A673 (cell line): ENCODE results near the gene MED22. TPM values are rescaled to one million over a fixed set of nuclear protein-coding genes. Genes with fewer than 3 reads are reported as not detected.

ENCODE experiments used
- BruUV-seq: library from RNA; stranded (reverse); fragments of 400-500 nt; replicated peaks from 2 replicates; lab custom pipeline; 2021; lab: Mats Ljungman, UMichigan
- CTCF ChIA-PET: fragments of 300-600 bp; sonication (Branson Sonifier 250); formaldehyde crosslinking; loops from one replicate; lab custom pipeline; 2022; ENCODE audit warnings: antibody characterized with exemption; lab: Charles Lee
- POLR2A ChIA-PET: fragments of 300-600 bp; sonication (Branson Sonifier 250); formaldehyde crosslinking; loops from one replicate; lab custom pipeline; 2022; ENCODE audit warnings: antibody characterized with exemption; ENCODE audit not compliant: low non-redundant PET; lab: Charles Lee
- DNase-seq: peaks from one replicate; pipeline ENCODE4 v3.0.0-alpha.2; 2015; ENCODE audit warnings: low spot score
- H3K27ac ChIP-seq: fragments of 200-600 bp; sonication (generic); 2 replicates; pipeline ENCODE4 v1.5.1; 2016; ENCODE audit warnings: mixed run types, low read depth, mild to moderate bottlenecking, mixed read lengths, antibody characterized with exemption, low read length; ENCODE audit not compliant: poor library complexity, severe bottlenecking
- H3K27me3 ChIP-seq: fragments of 200-600 bp; sonication (generic); replicated peaks from 2 replicates; pipeline ENCODE4 v1.6.1; 2017; ENCODE audit warnings: mixed run types, low read depth, mild to moderate bottlenecking, mixed read lengths, antibody characterized with exemption, low read length; ENCODE audit not compliant: insufficient read depth, poor library complexity
- H3K36me3 ChIP-seq: fragments of 200-600 bp; sonication (generic); 2 replicates; pipeline ENCODE4 v1.6.1; 2016; ENCODE audit warnings: mixed run types, mild to moderate bottlenecking, mixed read lengths, antibody characterized with exemption, low read length; ENCODE audit not compliant: insufficient read depth, poor library complexity, severe bottlenecking
- H3K4me1 ChIP-seq: fragments of 200-600 bp; sonication (generic); 2 replicates; pipeline ENCODE4 v1.6.1; 2017; ENCODE audit warnings: mixed run types, mild to moderate bottlenecking, mixed read lengths, antibody characterized with exemption, low read length; ENCODE audit not compliant: insufficient read depth, poor library complexity, severe bottlenecking
- H3K4me3 ChIP-seq: fragments of 200-600 bp; sonication (generic); 2 replicates; pipeline ENCODE4 v1.5.1; 2016; ENCODE audit warnings: low read depth, mixed run types, mild to moderate bottlenecking, mixed read lengths, low read length; ENCODE audit not compliant: poor library complexity, severe bottlenecking
- H3K9me3 ChIP-seq: fragments of 200-600 bp; sonication (generic); 2 replicates; pipeline ENCODE4 v1.6.1; 2016; ENCODE audit warnings: mixed run types, low read depth, mild to moderate bottlenecking, mixed read lengths, antibody characterized with exemption, low read length; ENCODE audit not compliant: poor library complexity, severe bottlenecking
- CTCF ChIP-seq: fragments of 300-800, 200-600 bp; sonication (generic); conservative IDR thresholded peaks from 2 replicates; pipeline ENCODE4 v1.5.1; 2017; ENCODE audit warnings: low read depth, mild to moderate bottlenecking, antibody characterized with exemption, low read length, moderate library complexity, mixed read lengths
- EZH2 ChIP-seq: fragments of 200-600 bp; sonication (generic); IDR thresholded peaks from 2 replicates; pipeline ENCODE4 v1.6.1; 2017; ENCODE audit warnings: borderline replicate concordance, low read depth, mild to moderate bottlenecking, mixed read lengths, antibody characterized with exemption, low read length; ENCODE audit not compliant: poor library complexity, severe bottlenecking
- intact Hi-C: fragments of 100-400 bp; cut with micrococcal nuclease; formaldehyde crosslinking; loops from one replicate; pipeline ENCODE4 v1.10.0; 2022; ENCODE audit not compliant: unreplicated experiment
- total RNA-seq: library from RNA; stranded (reverse); gene quantifications from 2 replicates; pipeline ENCODE4 v1.2.3, GENCODE V29; 2021

The MED22 gene
- total RNA-seq, 1 experiment from 2014 or later: 46.2 TPM

DNA sequence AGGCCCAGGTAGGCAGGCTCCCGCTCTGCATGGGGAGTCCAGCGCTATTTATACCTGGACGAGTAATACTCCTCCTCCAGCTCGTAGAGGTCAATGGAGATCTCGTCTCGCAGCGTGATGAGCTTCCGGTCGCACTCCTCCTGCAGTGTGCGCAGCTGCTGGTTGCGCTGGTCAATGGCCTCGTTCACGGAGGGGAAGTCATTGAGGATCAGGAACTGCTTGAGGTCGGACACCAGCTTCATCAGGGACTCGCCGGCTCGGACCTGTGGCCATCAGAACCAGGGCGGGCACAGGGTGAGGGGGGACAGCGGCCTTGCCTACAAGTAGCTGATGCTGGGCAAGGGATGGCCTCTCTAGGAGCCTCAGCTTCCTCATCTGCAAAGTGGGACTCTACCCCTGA lies 3.9 kb downstream of the MED22 start:
- Histone ChIP-seq H3K27me3 (no peaks in the 10 kb centered on the region), H3K36me3 (peaks cover 73% of the 10 kb centered on the region), H3K4me1 (peaks cover 8% of the 10 kb centered on the region), H3K27ac (no peak overlapping the region), H3K4me3 (no peak overlapping the region), H3K9me3 (no peaks in the 10 kb centered on the region)
- CTCF ChIA-PET: no interaction called here
- no peak for DNase-seq
- TF ChIP-seq CTCF (no peak), EZH2 (no peak)
- BruUV-seq: no TSS peak
- intact Hi-C loops: no loop called here
- POLR2A ChIA-PET: no interaction called here

DNA sequence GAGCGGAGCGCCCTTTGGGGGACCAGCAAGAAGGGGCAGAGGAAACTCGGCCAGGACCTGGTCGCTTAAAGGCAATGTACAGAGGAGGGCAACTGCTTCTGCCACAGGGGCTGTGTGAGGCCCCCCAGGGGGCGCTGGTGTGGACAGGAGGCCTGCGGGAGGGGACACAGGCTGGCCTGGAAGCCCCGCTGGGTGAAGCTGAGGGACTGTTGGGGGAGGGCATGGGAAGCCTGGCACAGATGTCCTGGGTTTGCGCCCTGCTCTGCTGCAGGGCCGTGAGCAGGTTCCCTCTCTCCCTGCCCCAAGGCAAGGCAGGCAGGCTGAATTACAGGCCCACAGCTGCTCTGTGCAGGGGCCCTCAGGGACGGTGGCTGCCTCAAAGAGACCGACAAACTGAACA lies 5.4 kb downstream of the MED22 start:
- DNase-seq: no peak
- Histone ChIP-seq H3K4me1 (peaks cover 7% of the 10 kb centered on the region), H3K4me3 (no peak overlapping the region), H3K27me3 (no peaks in the 10 kb centered on the region), H3K36me3 (peaks cover 66% of the 10 kb centered on the region), H3K9me3 (no peaks in the 10 kb centered on the region), H3K27ac (no peak overlapping the region)
- intact Hi-C loops: no loop called here
- no TSS peak for BruUV-seq
- TF ChIP-seq EZH2 (no peak), CTCF (no peak; the same call in 1 of the 2 replicates)
- POLR2A ChIA-PET: no interaction called here
- CTCF ChIA-PET: no interaction called here

DNA sequence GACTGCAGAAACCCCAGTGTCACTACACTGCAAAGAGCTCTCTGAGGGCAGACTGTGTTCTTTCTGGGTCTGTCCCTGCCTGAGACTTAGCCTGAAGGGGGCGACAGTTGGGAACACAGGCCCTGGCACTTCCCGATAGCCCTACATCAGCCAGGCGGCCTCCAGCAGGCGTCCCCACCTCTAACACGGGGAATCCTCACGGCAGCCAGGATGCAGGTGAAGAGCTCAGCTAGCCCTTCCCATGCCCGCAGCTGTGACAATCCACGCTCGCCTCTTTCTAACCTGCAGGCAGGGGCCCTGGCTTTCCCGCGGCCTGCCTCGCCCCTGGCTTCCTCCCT lies 5.9 kb downstream of the MED22 start:
- intact Hi-C loops: no loop called here
- POLR2A ChIA-PET: no interaction called here
- Histone ChIP-seq H3K27me3 (no peaks in the 10 kb centered on the region), H3K9me3 (no peaks in the 10 kb centered on the region), H3K4me3 (no peak overlapping the region), H3K36me3 (peaks cover 66% of the 10 kb centered on the region), H3K27ac (no peak overlapping the region), H3K4me1 (peaks cover 8% of the 10 kb centered on the region)
- no TSS peak for BruUV-seq
- CTCF ChIA-PET: interaction anchor here (0.5 kb wide), 1 partner anchor 22 kb away, joined by 7 read pairs; no protein-coding TSS in a partner anchor
- peak; percentile 23 for DNase-seq
- TF ChIP-seq CTCF (peak; percentile 40), EZH2 (no peak)
